HEK293 (cell line): ENCODE data around the gene RP2.
A peak's percentile ranks its signal among the peaks of the same experiment; 100 is the strongest.

ENCODE experiments used
- CTCF ChIA-PET: fragments of 350-600 bp; formaldehyde crosslinking; extraction: SDS; loops from one replicate; lab custom pipeline; 2021; ENCODE audit warnings: antibody characterized with exemption; lab: Yijun Ruan, JAX
- POLR2A ChIA-PET: fragments of 300-600 bp; formaldehyde crosslinking; extraction: SDS; loops from one replicate; lab custom pipeline; 2020; ENCODE audit warnings: antibody characterized with exemption, inconsistent platforms; lab: Yijun Ruan, JAX
- H3K27ac ChIP-seq: fragments of 200-500 bp; sonication (Bioruptor generic); 2 replicates; pipeline ENCODE4 v1.5.1; 2014; ENCODE audit warnings: low read depth, low read length, control low read depth, inconsistent platforms; ENCODE audit errors: extremely low read depth
- H3K36me3 ChIP-seq, 2 experiments: fragments of 200-500 bp in 1 of 2; sonication (Bioruptor generic) in 1 of 2; 1 replicate in 1 of 2; 2 replicates in 1 of 2; pipeline ENCODE4 v1.5.1; 2014 to 2017; ENCODE audit warnings: inconsistent platforms in 2 of 2, low read length in 2 of 2; ENCODE audit not compliant: control insufficient read depth in 2 of 2, insufficient read depth in 1 of 2
- H3K4me1 ChIP-seq: fragments of 200-500 bp; sonication (Bioruptor generic); 2 replicates; pipeline ENCODE4 v1.5.1; 2014; ENCODE audit warnings: mild to moderate bottlenecking, low read length, inconsistent platforms; ENCODE audit not compliant: control insufficient read depth, insufficient read depth
- H3K4me3 ChIP-seq: 2 replicates; pipeline ENCODE4 v1.5.1; 2011; ENCODE audit warnings: low read depth, mild to moderate bottlenecking, control low read depth, low read length, moderate library complexity
- H3K9me3 ChIP-seq: fragments of 200-500 bp; sonication (Bioruptor generic); 2 replicates; pipeline ENCODE4 v1.5.1; 2014; ENCODE audit warnings: low read depth, low read length, inconsistent platforms; ENCODE audit not compliant: control insufficient read depth, insufficient read depth
- KLF9 ChIP-seq: fragments of 450-650 bp; formaldehyde crosslinking; IDR thresholded peaks from 2 replicates; pipeline ENCODE4 v1.5.1; 2016; ENCODE audit warnings: missing biosample characterization, missing genetic modification characterization, low read depth
- MEIS1 ChIP-seq: sonication (generic); formaldehyde crosslinking; IDR thresholded peaks from 2 replicates; pipeline ENCODE4 v1.8.1; 2022; ENCODE audit warnings: missing genetic modification reagents, mild to moderate bottlenecking, borderline replicate concordance
- PRDM1 ChIP-seq: fragments of 450-650 bp; formaldehyde crosslinking; IDR thresholded peaks from 2 replicates; pipeline ENCODE4; 2016; ENCODE audit warnings: missing biosample characterization, missing genetic modification characterization
- ZBTB21 ChIP-seq: fragments of 450-650 bp; formaldehyde crosslinking; IDR thresholded peaks from 2 replicates; pipeline ENCODE4 v1.5.1; 2017; ENCODE audit warnings: missing biosample characterization, missing genetic modification characterization
- ZNF121 ChIP-seq: fragments of 450-650 bp; formaldehyde crosslinking; IDR thresholded peaks from 2 replicates; pipeline ENCODE4 v1.5.1; 2016; ENCODE audit warnings: missing biosample characterization, missing genetic modification characterization
- ZNF335 ChIP-seq: fragments of 450-650 bp; formaldehyde crosslinking; conservative IDR thresholded peaks from 2 replicates; pipeline ENCODE4 v1.5.1; 2016; ENCODE audit warnings: missing biosample characterization, missing genetic modification characterization
- ZNF549 ChIP-seq: fragments of 450-650 bp; IDR thresholded peaks from 2 replicates; pipeline ENCODE4 v1.5.1; 2018; ENCODE audit warnings: missing biosample characterization, missing genetic modification characterization, mild to moderate bottlenecking, inconsistent platforms, moderate library complexity
- ZNF555 ChIP-seq: fragments of 450-650 bp; formaldehyde crosslinking; conservative IDR thresholded peaks from 2 replicates; pipeline ENCODE4 v1.5.1; 2017; ENCODE audit warnings: missing biosample characterization, mild to moderate bottlenecking, missing genetic modification characterization, inconsistent platforms
- ZNF629 ChIP-seq: fragments of 450-650 bp; formaldehyde crosslinking; IDR thresholded peaks from 2 replicates; pipeline ENCODE4 v1.5.1; 2017; ENCODE audit warnings: missing biosample characterization, missing genetic modification characterization
- ZNF654 ChIP-seq: fragments of 450-650 bp; formaldehyde crosslinking; IDR thresholded peaks from 2 replicates; pipeline ENCODE4 v1.5.1; 2016; ENCODE audit warnings: low read depth, missing biosample characterization, missing genetic modification characterization
- TF ChIP-seq, protein P1 (sequence below): fragments of 450-650 bp; formaldehyde crosslinking; IDR thresholded peaks from 2 replicates; pipeline ENCODE4 v1.5.1; 2016; ENCODE audit warnings: missing biosample characterization, missing genetic modification characterization
- TF ChIP-seq, protein P2 (sequence below): fragments of 450-650 bp; formaldehyde crosslinking; IDR thresholded peaks from 2 replicates; pipeline ENCODE4 v1.5.1; 2017; ENCODE audit warnings: missing biosample characterization, missing genetic modification characterization
- TF ChIP-seq, protein P3 (sequence below): fragments of 450-650 bp; formaldehyde crosslinking; IDR thresholded peaks from 2 replicates; pipeline ENCODE4 v1.5.1; 2017; ENCODE audit warnings: missing biosample characterization, missing genetic modification characterization
- TF ChIP-seq, protein P4 (sequence below): fragments of 450-650 bp; formaldehyde crosslinking; IDR thresholded peaks from 2 replicates; pipeline ENCODE4 v1.5.1; 2016; ENCODE audit warnings: missing biosample characterization, missing genetic modification characterization
- TF ChIP-seq, protein P5 (sequence below): fragments of 450-650 bp; formaldehyde crosslinking; IDR thresholded peaks from 2 replicates; pipeline ENCODE4 v1.5.1; 2016; ENCODE audit warnings: missing biosample characterization, missing genetic modification characterization

Gene RP2

DNA sequence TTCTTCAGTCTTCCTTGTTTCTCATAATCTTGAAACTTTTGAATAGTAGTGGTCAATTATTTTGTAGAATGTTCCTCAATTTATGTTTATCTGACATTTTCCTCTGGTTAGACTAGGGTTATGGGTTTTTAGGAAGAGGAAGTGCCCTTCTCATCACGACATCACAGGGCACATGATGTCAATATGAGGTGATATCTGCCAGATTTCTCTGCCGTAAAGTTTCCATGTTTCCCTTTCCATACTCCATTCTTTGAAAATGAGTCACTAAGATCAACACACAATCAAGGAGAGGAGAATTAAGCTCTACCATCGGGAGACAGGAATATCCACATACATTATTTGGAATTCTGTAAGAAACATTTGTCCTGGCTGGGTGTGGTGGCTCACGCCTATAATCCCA, 28.4 kb downstream of the RP2 start:
- Histone ChIP-seq H3K4me1 (no peaks in the 10 kb centered on the region), H3K9me3 (no peaks in the 10 kb centered on the region), H3K36me3 (peaks cover 3 to 5% of the 10 kb centered on the region in 2 experiments; a peak in 2 of 3 replicates), H3K27ac (no peak overlapping the region), H3K4me3 (no peak overlapping the region)
- POLR2A ChIA-PET = no interaction called here
- TF ChIP-seq, protein P1, sequence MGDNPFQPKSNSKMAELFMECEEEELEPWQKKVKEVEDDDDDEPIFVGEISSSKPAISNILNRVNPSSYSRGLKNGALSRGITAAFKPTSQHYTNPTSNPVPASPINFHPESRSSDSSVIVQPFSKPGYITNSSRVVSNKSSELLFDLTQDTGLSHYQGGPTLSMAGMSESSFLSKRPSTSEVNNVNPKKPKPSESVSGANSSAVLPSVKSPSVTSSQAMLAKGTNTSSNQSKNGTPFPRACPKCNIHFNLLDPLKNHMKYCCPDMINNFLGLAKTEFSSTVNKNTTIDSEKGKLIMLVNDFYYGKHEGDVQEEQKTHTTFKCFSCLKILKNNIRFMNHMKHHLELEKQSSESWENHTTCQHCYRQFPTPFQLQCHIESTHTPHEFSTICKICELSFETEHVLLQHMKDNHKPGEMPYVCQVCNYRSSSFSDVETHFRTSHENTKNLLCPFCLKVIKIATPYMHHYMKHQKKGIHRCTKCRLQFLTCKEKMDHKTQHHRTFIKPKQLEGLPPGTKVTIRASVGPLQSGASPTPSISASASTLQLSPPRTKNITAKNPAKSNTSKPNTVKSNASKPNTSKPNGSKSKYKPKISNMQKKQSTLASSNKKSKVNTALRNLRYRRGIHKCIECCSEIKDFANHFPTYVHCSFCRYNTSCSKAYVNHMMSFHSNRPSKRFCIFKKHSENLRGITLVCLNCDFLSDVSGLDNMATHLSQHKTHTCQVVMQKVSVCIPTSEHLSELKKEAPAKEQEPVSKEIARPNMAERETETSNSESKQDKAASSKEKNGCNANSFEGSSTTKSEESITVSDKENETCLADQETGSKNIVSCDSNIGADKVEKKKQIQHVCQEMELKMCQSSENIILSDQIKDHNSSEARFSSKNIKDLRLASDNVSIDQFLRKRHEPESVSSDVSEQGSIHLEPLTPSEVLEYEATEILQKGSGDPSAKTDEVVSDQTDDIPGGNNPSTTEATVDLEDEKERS (tag by site-specific recombination) = no peak
- TF ChIP-seq, protein P2, sequence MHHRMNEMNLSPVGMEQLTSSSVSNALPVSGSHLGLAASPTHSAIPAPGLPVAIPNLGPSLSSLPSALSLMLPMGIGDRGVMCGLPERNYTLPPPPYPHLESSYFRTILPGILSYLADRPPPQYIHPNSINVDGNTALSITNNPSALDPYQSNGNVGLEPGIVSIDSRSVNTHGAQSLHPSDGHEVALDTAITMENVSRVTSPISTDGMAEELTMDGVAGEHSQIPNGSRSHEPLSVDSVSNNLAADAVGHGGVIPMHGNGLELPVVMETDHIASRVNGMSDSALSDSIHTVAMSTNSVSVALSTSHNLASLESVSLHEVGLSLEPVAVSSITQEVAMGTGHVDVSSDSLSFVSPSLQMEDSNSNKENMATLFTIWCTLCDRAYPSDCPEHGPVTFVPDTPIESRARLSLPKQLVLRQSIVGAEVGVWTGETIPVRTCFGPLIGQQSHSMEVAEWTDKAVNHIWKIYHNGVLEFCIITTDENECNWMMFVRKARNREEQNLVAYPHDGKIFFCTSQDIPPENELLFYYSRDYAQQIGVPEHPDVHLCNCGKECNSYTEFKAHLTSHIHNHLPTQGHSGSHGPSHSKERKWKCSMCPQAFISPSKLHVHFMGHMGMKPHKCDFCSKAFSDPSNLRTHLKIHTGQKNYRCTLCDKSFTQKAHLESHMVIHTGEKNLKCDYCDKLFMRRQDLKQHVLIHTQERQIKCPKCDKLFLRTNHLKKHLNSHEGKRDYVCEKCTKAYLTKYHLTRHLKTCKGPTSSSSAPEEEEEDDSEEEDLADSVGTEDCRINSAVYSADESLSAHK (tag by site-specific recombination) = no peak
- TF ChIP-seq, protein P3, sequence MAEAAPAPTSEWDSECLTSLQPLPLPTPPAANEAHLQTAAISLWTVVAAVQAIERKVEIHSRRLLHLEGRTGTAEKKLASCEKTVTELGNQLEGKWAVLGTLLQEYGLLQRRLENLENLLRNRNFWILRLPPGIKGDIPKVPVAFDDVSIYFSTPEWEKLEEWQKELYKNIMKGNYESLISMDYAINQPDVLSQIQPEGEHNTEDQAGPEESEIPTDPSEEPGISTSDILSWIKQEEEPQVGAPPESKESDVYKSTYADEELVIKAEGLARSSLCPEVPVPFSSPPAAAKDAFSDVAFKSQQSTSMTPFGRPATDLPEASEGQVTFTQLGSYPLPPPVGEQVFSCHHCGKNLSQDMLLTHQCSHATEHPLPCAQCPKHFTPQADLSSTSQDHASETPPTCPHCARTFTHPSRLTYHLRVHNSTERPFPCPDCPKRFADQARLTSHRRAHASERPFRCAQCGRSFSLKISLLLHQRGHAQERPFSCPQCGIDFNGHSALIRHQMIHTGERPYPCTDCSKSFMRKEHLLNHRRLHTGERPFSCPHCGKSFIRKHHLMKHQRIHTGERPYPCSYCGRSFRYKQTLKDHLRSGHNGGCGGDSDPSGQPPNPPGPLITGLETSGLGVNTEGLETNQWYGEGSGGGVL (tag by site-specific recombination) = no peak
- TF ChIP-seq MEIS1 (CRISPR knock-in tag) = no peak
- peak; percentile 48; the same call in 1 of the 2 replicates for TF ChIP-seq ZNF629
- no peak for TF ChIP-seq PRDM1 (tag by site-specific recombination)
- CTCF ChIA-PET = no interaction called here

DNA sequence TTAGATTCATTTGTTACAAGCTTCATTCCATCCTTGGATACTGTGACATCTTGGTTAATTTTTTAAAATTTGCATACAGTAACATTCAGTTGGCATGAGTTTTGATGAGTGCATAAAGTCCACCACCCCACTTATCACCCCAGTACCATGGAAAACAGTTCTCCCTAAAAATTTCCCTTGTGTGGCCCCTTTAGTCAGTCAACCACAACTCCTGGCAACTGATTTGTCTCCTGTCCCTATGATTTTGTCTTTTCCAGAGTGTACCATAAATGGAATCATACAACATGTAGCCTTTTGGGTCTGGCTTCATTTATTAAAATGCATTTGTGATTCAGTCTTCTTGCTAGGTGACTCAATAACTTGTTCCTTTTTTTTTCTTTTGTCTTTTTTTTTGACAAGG, 29.9 kb downstream of the RP2 start:
- POLR2A ChIA-PET = no interaction called here
- CTCF ChIA-PET = no interaction called here
- peaks cover 3 to 5% of the 10 kb centered on the region in 2 experiments; a peak in 2 of 3 replicates for H3K36me3 ChIP-seq
- no peaks in the 10 kb centered on the region for H3K9me3 ChIP-seq
- H3K4me3 ChIP-seq = no peak overlapping the region
- TF ChIP-seq ZNF549 (tag by site-specific recombination) (no peak), ZNF335 (tag by site-specific recombination) (no peak), KLF9 (tag by site-specific recombination) (no peak), ZNF555 (no peak), ZNF121 (tag by site-specific recombination) (no peak), ZNF654 (tag by site-specific recombination) (no peak), ZBTB21 (no peak)
- TF ChIP-seq, protein P4, sequence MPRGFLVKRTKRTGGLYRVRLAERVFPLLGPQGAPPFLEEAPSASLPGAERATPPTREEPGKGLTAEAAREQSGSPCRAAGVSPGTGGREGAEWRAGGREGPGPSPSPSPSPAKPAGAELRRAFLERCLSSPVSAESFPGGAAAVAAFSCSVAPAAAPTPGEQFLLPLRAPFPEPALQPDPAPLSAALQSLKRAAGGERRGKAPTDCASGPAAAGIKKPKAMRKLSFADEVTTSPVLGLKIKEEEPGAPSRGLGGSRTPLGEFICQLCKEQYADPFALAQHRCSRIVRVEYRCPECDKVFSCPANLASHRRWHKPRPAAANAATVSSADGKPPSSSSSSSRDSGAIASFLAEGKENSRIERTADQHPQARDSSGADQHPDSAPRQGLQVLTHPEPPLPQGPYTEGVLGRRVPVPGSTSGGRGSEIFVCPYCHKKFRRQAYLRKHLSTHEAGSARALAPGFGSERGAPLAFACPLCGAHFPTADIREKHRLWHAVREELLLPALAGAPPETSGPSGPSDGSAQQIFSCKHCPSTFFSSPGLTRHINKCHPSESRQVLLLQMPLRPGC (tag by site-specific recombination) = no peak
- TF ChIP-seq, protein P5, sequence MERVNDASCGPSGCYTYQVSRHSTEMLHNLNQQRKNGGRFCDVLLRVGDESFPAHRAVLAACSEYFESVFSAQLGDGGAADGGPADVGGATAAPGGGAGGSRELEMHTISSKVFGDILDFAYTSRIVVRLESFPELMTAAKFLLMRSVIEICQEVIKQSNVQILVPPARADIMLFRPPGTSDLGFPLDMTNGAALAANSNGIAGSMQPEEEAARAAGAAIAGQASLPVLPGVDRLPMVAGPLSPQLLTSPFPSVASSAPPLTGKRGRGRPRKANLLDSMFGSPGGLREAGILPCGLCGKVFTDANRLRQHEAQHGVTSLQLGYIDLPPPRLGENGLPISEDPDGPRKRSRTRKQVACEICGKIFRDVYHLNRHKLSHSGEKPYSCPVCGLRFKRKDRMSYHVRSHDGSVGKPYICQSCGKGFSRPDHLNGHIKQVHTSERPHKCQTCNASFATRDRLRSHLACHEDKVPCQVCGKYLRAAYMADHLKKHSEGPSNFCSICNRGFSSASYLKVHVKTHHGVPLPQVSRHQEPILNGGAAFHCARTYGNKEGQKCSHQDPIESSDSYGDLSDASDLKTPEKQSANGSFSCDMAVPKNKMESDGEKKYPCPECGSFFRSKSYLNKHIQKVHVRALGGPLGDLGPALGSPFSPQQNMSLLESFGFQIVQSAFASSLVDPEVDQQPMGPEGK (tag by site-specific recombination) = no peak
- no peaks in the 10 kb centered on the region for H3K4me1 ChIP-seq
- H3K27ac ChIP-seq = no peak overlapping the region
